GM23248 (cell line): Measurements from ENCODE around the gene SIDT1. TPM values are rescaled to one million over a fixed set of nuclear protein-coding genes. Genes with fewer than 3 reads are reported as not detected.

ENCODE experiments used
- DNase-seq: peaks from one replicate; pipeline ENCODE4 v3.0.0-alpha.2; 2015
- H2AFZ ChIP-seq: fragments of 200-600 bp; sonication (generic); 2 replicates; pipeline ENCODE4 v1.6.1; 2016; ENCODE audit warnings: antibody characterized with exemption
- H3F3A ChIP-seq: fragments of 200-600 bp; sonication (generic); 2 replicates; pipeline ENCODE4 v1.6.1; 2016; ENCODE audit warnings: mild to moderate bottlenecking, antibody characterized with exemption, mixed run types; ENCODE audit not compliant: insufficient read depth
- H3K27ac ChIP-seq: fragments of 200-600 bp; sonication (generic); 2 replicates; pipeline ENCODE4 v1.5.1; 2016; ENCODE audit warnings: mild to moderate bottlenecking
- H3K27me3 ChIP-seq: fragments of 200-600 bp; sonication (generic); replicated peaks from 2 replicates; pipeline ENCODE4 v1.6.1; 2016; ENCODE audit warnings: mild to moderate bottlenecking; ENCODE audit not compliant: insufficient read depth
- H3K36me3 ChIP-seq: fragments of 200-600 bp; sonication (generic); 2 replicates; pipeline ENCODE4 v1.6.1; 2016; ENCODE audit warnings: low read depth, mild to moderate bottlenecking
- H3K4me1 ChIP-seq: fragments of 200-600 bp; sonication (generic); 2 replicates; pipeline ENCODE4 v1.6.1; 2016; ENCODE audit warnings: mild to moderate bottlenecking; ENCODE audit not compliant: insufficient read depth
- H3K4me2 ChIP-seq: fragments of 200-600 bp; sonication (generic); one replicate; pipeline ENCODE4 v1.6.1; 2016; ENCODE audit warnings: mild to moderate bottlenecking; ENCODE audit not compliant: unreplicated experiment
- H3K4me3 ChIP-seq: fragments of 200-600 bp; sonication (generic); 2 replicates; pipeline ENCODE4 v1.5.1; 2016; ENCODE audit warnings: mild to moderate bottlenecking
- H3K79me2 ChIP-seq: fragments of 200-600 bp; sonication (generic); 2 replicates; pipeline ENCODE4 v1.6.1; 2016; ENCODE audit warnings: mild to moderate bottlenecking; ENCODE audit not compliant: insufficient read depth
- H3K9ac ChIP-seq: fragments of 200-600 bp; sonication (generic); 2 replicates; pipeline ENCODE4 v1.6.1; 2016; ENCODE audit warnings: mild to moderate bottlenecking
- H3K9me2 ChIP-seq: fragments of 200-600 bp; sonication (generic); 2 replicates; pipeline ENCODE4 v1.6.1; 2016; ENCODE audit warnings: mixed run types, mild to moderate bottlenecking, moderate library complexity; ENCODE audit not compliant: insufficient read depth
- H3K9me3 ChIP-seq: fragments of 200-600 bp; sonication (generic); one replicate; pipeline ENCODE4 v1.6.1; 2017; ENCODE audit warnings: low read depth
- H4K20me1 ChIP-seq: fragments of 200-600 bp; sonication (generic); 2 replicates; pipeline ENCODE4 v1.6.0; 2016; ENCODE audit not compliant: insufficient read depth
- EZH2 ChIP-seq: fragments of 200-600 bp; sonication (generic); IDR thresholded peaks from 2 replicates; pipeline ENCODE4 v1.6.1; 2018; ENCODE audit warnings: antibody characterized with exemption, mild to moderate bottlenecking; ENCODE audit not compliant: insufficient read depth, poor library complexity, severe bottlenecking
- EZH2phosphoT487 ChIP-seq: fragments of 200-600 bp; sonication (generic); IDR thresholded peaks from 2 replicates; pipeline ENCODE4 v1.6.1; 2018; ENCODE audit warnings: antibody characterized with exemption, moderate library complexity, mild to moderate bottlenecking, low read depth; ENCODE audit not compliant: insufficient read depth
- WGBS, 2 experiments: methylation state at CpG; one replicate each; pipeline ENCODE4 v1.1.6; 2015 to 2017; ENCODE audit warnings: low lambda C conversion rate in 2 of 2, low coverage in 1 of 2; ENCODE audit errors: missing lambda C conversion rate in 2 of 2; 5-methylcytosine and 5-hydroxymethylcytosine counted together
- in situ Hi-C: fragments of 300-500 bp; cut with MboI; formaldehyde crosslinking; loops from 2 replicates; pipeline ENCODE4 v1.15.0; 2020
- polyA plus RNA-seq: library from polyadenylated mRNA; unstranded; fragments of >200 nt; fragmentation: Nextera tagmentation; extraction: Ambion mirVana; gene quantifications from 2 replicates; pipeline ENCODE4 v1.2.1, GENCODE V29; 2016
- total RNA-seq: library from RNA; depleted of rRNA; stranded (reverse); fragments of >200 nt; shearing (Covaris generic); gene quantifications from 2 replicates; pipeline ENCODE4 v1.2.3, GENCODE V29; 2014; rRNA removed

SIDT1 gene
- total RNA-seq, result not detected in 2 replicates
- not detected in 2 replicates for polyA plus RNA-seq

DNA sequence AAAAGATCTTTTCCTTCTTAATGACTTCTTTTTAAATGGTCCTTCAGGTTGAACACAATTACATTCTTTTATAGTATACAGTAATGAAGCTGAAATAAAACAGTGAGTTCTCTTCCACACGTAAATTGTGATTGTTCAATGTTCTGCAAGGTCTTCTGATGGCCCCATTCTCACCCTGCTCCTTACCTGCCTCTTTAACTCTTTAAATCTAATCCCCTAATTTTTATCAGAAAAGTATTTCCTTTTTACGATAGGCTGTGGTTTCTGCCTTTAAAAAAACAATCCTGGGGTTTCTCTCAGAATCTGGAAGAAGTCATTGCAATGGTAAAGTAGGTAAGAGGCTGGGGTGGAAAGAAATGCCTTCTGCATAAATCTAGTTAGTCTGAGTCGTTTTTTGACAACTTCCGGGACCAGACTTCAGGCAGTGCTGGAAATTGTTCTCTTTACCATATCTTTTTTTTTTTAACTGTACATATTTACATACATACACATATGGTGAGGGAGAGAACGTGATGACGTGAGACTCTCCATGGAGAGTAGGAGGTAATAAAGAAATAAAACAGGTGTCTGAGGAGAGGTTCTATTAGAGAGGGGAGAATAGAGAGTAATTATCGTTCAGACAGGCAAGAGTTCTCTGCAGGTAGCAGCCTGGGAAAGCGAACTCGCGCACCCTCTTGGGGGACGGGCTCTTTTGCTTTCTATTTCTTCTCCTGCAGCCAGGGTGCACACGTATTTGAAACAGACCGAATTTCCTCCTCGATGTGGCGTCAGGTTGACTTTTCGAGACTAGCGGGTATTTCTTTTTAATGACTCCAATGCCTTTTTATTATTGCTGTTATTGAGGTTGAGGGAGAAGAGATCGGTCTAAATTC, at the start of gene SIDT1:
TSS of gene SIDT1 (plus strand) at position 730 of the 872 bp plus-strand sequence. CDS start 467 bp downstream, outside the sequence.
- H3K9me2 ChIP-seq, result no peaks in the 10 kb centered on the region
- peaks cover 82% of the 10 kb centered on the region for H3K27me3 ChIP-seq
- H3K4me2 ChIP-seq, result peak within 1 kb of the TSS; percentile 85
- H3K9ac ChIP-seq, result no peak within 1 kb of the TSS
- H4K20me1 ChIP-seq, result no peaks in the 10 kb centered on the region
- H3K36me3 ChIP-seq, result no peaks in the 10 kb centered on the region
- no peaks in the 10 kb centered on the region for H3K79me2 ChIP-seq
- 0 out of 2 replicates have a peak, but pooled peaks cover 4% of the 10 kb centered on the region for H3K4me1 ChIP-seq
- in situ Hi-C loops, result no loop called here
- H3K27ac ChIP-seq, result no peak within 1 kb of the TSS
- H3K9me3 ChIP-seq, result no peaks in the 10 kb centered on the region
- peak; percentile 67 for TF ChIP-seq EZH2
- TF ChIP-seq EZH2phosphoT487, result 0 out of 2 replicates have a peak, but pooled peaks have one; percentile 11
- WGBS, 2 experiments, result 8 to 9% methylated on average over 18 of the region's 18 CpGs
- peak within 1 kb of the TSS; percentile 51 for H2AFZ ChIP-seq
- H3K4me3 ChIP-seq, result peak within 1 kb of the TSS; percentile 71
- no peaks in the 10 kb centered on the region for H3F3A ChIP-seq
- DNase-seq, result peak; percentile 42

DNA sequence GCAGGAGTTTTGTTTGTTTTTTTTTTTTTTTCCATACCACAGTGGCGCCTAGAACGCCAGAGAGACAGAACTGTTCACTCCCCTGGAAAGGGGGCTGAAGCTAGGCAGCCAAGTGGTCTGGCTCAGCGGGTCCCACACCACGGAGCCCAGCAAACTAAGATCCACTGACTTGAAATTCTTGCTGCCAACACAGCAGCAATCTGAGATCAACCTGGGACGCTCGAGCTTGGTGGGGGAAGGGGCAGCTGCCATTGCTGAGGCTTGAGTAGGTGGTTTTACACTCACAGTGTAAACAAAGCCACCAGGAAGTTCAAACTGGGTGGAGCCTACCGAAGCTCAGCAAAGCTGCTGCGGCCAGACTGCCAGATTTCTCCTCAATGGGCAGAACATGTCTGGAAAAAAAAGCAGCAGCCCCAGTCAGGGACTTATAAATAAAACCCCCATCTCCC, 47.2 kb upstream of the SIDT1 start:
- H3K9me2 ChIP-seq, result no peaks in the 10 kb centered on the region

GRCh38 chr3:113495035-113495434, 37.3 kb upstream of the SIDT1 start:
- Histone ChIP-seq H3K36me3 (peaks cover 9% of the 10 kb centered on the region; the same call in 1 of the 2 replicates), H2AFZ (no peak overlapping the region), H4K20me1 (no peaks in the 10 kb centered on the region), H3K27me3 (no peaks in the 10 kb centered on the region), H3F3A (peaks cover 19% of the 10 kb centered on the region), H3K9me3 (no peaks in the 10 kb centered on the region), H3K4me2 (no peak overlapping the region), H3K4me1 (peaks cover 17% of the 10 kb centered on the region), H3K9ac (no peak overlapping the region), H3K27ac (no peak overlapping the region), H3K4me3 (no peak overlapping the region), H3K9me2 (no peaks in the 10 kb centered on the region), H3K79me2 (no peaks in the 10 kb centered on the region)
- no peak for TF ChIP-seq EZH2phosphoT487
- TF ChIP-seq EZH2, result no peak
- in situ Hi-C loops, result no loop called here
- peak; percentile 30 for DNase-seq
- 68 to 74% methylated on average over 2 of the region's 2 CpGs for WGBS, 2 experiments

More for the DNA sequence above, 47.2 kb upstream of the SIDT1 start:
- no peak overlapping the region for H3K4me3 ChIP-seq
- no peaks in the 10 kb centered on the region for H4K20me1 ChIP-seq
- no peak overlapping the region for H3K9ac ChIP-seq
- H3K4me1 ChIP-seq, result no peaks in the 10 kb centered on the region
- no peaks in the 10 kb centered on the region for H3F3A ChIP-seq
- H3K36me3 ChIP-seq, result peaks cover 9% of the 10 kb centered on the region; the same call in 1 of the 2 replicates
- H3K4me2 ChIP-seq, result no peak overlapping the region
- no peak for TF ChIP-seq EZH2phosphoT487
- TF ChIP-seq EZH2, result no peak
- in situ Hi-C loops, result no loop called here
- H3K79me2 ChIP-seq, result no peaks in the 10 kb centered on the region
- H3K27ac ChIP-seq, result no peak overlapping the region
- 87 to 98% methylated on average over 8 of the region's 8 CpGs for WGBS, 2 experiments
- no peak overlapping the region for H2AFZ ChIP-seq
- no peaks in the 10 kb centered on the region for H3K27me3 ChIP-seq
- no peaks in the 10 kb centered on the region for H3K9me3 ChIP-seq
- no peak for DNase-seq

DNA sequence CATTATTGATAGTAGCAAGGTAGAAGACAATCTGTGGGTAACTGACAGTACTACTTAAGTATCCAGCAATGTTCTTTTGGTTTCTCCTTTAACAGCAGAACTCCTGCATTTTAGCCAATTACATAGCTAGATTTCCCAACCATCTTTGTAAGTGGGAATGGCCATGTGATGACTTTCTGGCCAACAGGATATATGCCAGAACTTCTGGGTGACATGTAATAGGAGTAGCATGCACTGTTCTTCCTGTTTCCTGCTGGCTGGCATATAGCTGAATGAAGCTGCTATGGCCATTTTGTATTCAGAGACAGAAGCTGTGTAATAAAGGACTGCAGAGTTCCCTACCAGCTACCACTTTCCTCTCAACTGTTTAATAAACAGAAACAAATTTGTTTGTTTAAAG, 35.4 kb upstream of the SIDT1 start:
- no peak overlapping the region for H2AFZ ChIP-seq
- no peaks in the 10 kb centered on the region for H4K20me1 ChIP-seq
- no peak overlapping the region for H3K9ac ChIP-seq
- H3K4me1 ChIP-seq, result peaks cover 17% of the 10 kb centered on the region
- TF ChIP-seq EZH2phosphoT487, result no peak
- no peak for TF ChIP-seq EZH2
- in situ Hi-C loops, result no loop called here
- H3K27me3 ChIP-seq, result no peaks in the 10 kb centered on the region
- H3K79me2 ChIP-seq, result no peaks in the 10 kb centered on the region
- H3K27ac ChIP-seq, result no peak overlapping the region
- no peaks in the 10 kb centered on the region for H3K9me2 ChIP-seq
- no peak overlapping the region for H3K4me3 ChIP-seq
- H3K4me2 ChIP-seq, result no peak overlapping the region
- peak; percentile 33 for DNase-seq
- peaks cover 9% of the 10 kb centered on the region; the same call in 1 of the 2 replicates for H3K36me3 ChIP-seq
- peaks cover 19% of the 10 kb centered on the region for H3F3A ChIP-seq
- H3K9me3 ChIP-seq, result no peaks in the 10 kb centered on the region
